HepG2 (cell line): Measurements from ENCODE around the gene PXMP4. TPM values are rescaled to one million over a fixed set of nuclear protein-coding genes. Genes with fewer than 3 reads are reported as not detected.
A peak's percentile ranks its signal among the peaks of the same experiment; 100 is the strongest.

Experiments used
- ARHGAP35 ChIP-seq: sonication (generic); formaldehyde crosslinking; IDR thresholded peaks from 2 replicates; pipeline ENCODE4 v1.9.0; 2022; ENCODE audit warnings: mild to moderate bottlenecking, inconsistent platforms, moderate library complexity, missing genetic modification reagents, borderline replicate concordance
- ARID2 ChIP-seq: sonication (generic); formaldehyde crosslinking; IDR thresholded peaks from 2 replicates; pipeline ENCODE4 v1.8.1; 2022; ENCODE audit warnings: mild to moderate bottlenecking, missing genetic modification reagents, borderline replicate concordance
- ARNTL ChIP-seq: sonication (generic); formaldehyde crosslinking; IDR thresholded peaks from 2 replicates; pipeline ENCODE4 v1.4.0; 2020; ENCODE audit warnings: mild to moderate bottlenecking, missing genetic modification reagents
- ATF1 ChIP-seq: IDR thresholded peaks from 2 replicates; pipeline ENCODE4 v1.6.1; 2016; ENCODE audit warnings: mild to moderate bottlenecking, control low read depth
- BCL6 ChIP-seq: IDR thresholded peaks from 2 replicates; pipeline ENCODE4 v1.6.1; 2016; ENCODE audit warnings: missing genetic modification reagents, missing compliant biosample characterization
- CBX1 ChIP-seq: IDR thresholded peaks from one replicate; pipeline ENCODE4 v1.6.1; 2016; ENCODE audit warnings: antibody characterized with exemption, low read depth
- CBX2 ChIP-seq, 2 experiments: fragments of 200-600 bp in 1 of 2; sonication (generic); formaldehyde crosslinking in 1 of 2; IDR thresholded peaks; 2 replicates each; pipeline versions ENCODE4 v1.7.0 to v1.8.1; 2018 to 2022; ENCODE audit warnings: low read depth in 2 of 2, low read length in 1 of 2, mild to moderate bottlenecking in 1 of 2, missing genetic modification reagents in 1 of 2
- CREB1 ChIP-seq, 2 experiments: fragments of 450-650 bp in 1 of 2; IDR thresholded peaks; 2 replicates each; pipeline ENCODE4 v1.6.1; 2016 to 2017; ENCODE audit warnings: control low read depth in 1 of 2, mild to moderate bottlenecking in 1 of 2, missing compliant biosample characterization in 1 of 2, missing genetic modification characterization in 1 of 2
- GABPB1 ChIP-seq: IDR thresholded peaks from 2 replicates; pipeline ENCODE4 v1.6.1; 2016; ENCODE audit warnings: mild to moderate bottlenecking, missing genetic modification reagents, moderate library complexity, missing compliant biosample characterization
- HMGXB3 ChIP-seq: sonication (generic); formaldehyde crosslinking; IDR thresholded peaks from 2 replicates; pipeline ENCODE4 v1.4.0; 2020; ENCODE audit warnings: missing genetic modification reagents, borderline replicate concordance
- KMT2B ChIP-seq: IDR thresholded peaks from 2 replicates; pipeline ENCODE4 v1.6.1; 2016; ENCODE audit warnings: missing genetic modification reagents, missing compliant biosample characterization
- MAZ ChIP-seq, 2 experiments: sonication (generic) in 1 of 2; formaldehyde crosslinking in 1 of 2; IDR thresholded peaks; 2 replicates each; pipeline versions ENCODE4 v1.5.0 to v1.6.1; 2012 to 2020; ENCODE audit warnings: low read depth in 2 of 2, mild to moderate bottlenecking in 2 of 2, borderline replicate concordance in 1 of 2, improper control_type of control experiment in 1 of 2, low read length in 1 of 2, missing genetic modification reagents in 1 of 2, moderate library complexity in 1 of 2
- MTF2 ChIP-seq: sonication (generic); formaldehyde crosslinking; IDR thresholded peaks from 2 replicates; pipeline ENCODE4 v1.5.0; 2020; ENCODE audit warnings: missing genetic modification reagents, borderline replicate concordance
- NR2F2 ChIP-seq: IDR thresholded peaks from 2 replicates; pipeline ENCODE4 v1.6.1; 2012; ENCODE audit warnings: low read depth, inconsistent platforms, borderline replicate concordance
- SALL2 ChIP-seq: sonication (generic); formaldehyde crosslinking; IDR thresholded peaks from 2 replicates; pipeline ENCODE4 v1.8.1; 2023; ENCODE audit warnings: mild to moderate bottlenecking, missing genetic modification reagents, inconsistent platforms
- SCMH1 ChIP-seq: sonication (generic); formaldehyde crosslinking; IDR thresholded peaks from 2 replicates; pipeline ENCODE4 v1.9.0; 2021; ENCODE audit warnings: missing genetic modification reagents, mild to moderate bottlenecking, borderline replicate concordance
- SMAD3 ChIP-seq: sonication (generic); formaldehyde crosslinking; IDR thresholded peaks from 2 replicates; pipeline ENCODE4 v1.4.0; 2020; ENCODE audit warnings: missing genetic modification reagents
- TBX3 ChIP-seq: fragments of 450-650 bp; IDR thresholded peaks from 2 replicates; pipeline ENCODE4 v1.6.1; 2017; ENCODE audit warnings: antibody characterized with exemption, mild to moderate bottlenecking, inconsistent platforms, borderline replicate concordance
- TP53 ChIP-seq: sonication (generic); formaldehyde crosslinking; conservative IDR thresholded peaks from 2 replicates; pipeline ENCODE4 v1.4.0; 2020; ENCODE audit warnings: missing genetic modification reagents
- XBP1 ChIP-seq: sonication (generic); formaldehyde crosslinking; IDR thresholded peaks from 2 replicates; pipeline ENCODE4 v1.5.0; 2020; ENCODE audit warnings: missing genetic modification reagents
- ZNF143 ChIP-seq: sonication (generic); formaldehyde crosslinking; IDR thresholded peaks from 2 replicates; pipeline ENCODE4 v1.4.0; 2020; ENCODE audit warnings: missing genetic modification reagents
- ZSCAN12 ChIP-seq: sonication (generic); formaldehyde crosslinking; IDR thresholded peaks from 2 replicates; pipeline ENCODE4 v1.9.0; 2021; ENCODE audit warnings: mild to moderate bottlenecking, missing genetic modification reagents
- polyA plus RNA-seq, 8 experiments: library from polyadenylated mRNA; depleted of rRNA in 3 of 8; stranded (reverse) in 7 of 8; unstranded in 1 of 8; fragments of >200 nt; fragmentation: Illumina TruSeq in 4 of 8; extraction: Trizol in 4 of 8; gene quantifications; 2 replicates each; pipeline versions ENCODE4 v1.2.1 to v1.2.3, GENCODE V29; 2011 to 2016; ENCODE audit warnings: low read depth in 4 of 8, missing spikeins in 1 of 8, mixed read lengths in 1 of 8; ENCODE audit not compliant: insufficient read depth in 1 of 8
- total RNA-seq, 5 experiments: library from RNA; depleted of rRNA; stranded (reverse); fragments of >200 nt; fragmentation: Illumina TruSeq; extraction: Trizol; gene quantifications; 2 replicates each; pipeline ENCODE4 v1.2.3, GENCODE V29; 2016; ENCODE audit warnings: low read depth in 1 of 5

The PXMP4 gene
- total and polyA plus RNA-seq, 2 of the 13 experiments (the other 11 are each of a cell fraction or from before 2014, with no cell fraction given): not detected

GRCh38 chr20:33724439-33725094 is 4.5 kb upstream of the PXMP4 start (continued):
- TF ChIP-seq HMGXB3 (CRISPR knock-in tag) (peak; percentile 46; the same call in 1 of the 2 replicates), CBX2 (IDR thresholded peaks at IDR 0.05; ENCODE audit: low read depth, low read length) (no peak), CBX2 (CRISPR knock-in tag; IDR thresholded peaks at IDR 0.05; ENCODE audit: low read depth) (no peak), ARID2 (CRISPR knock-in tag) (peak; percentile 81), SALL2 (CRISPR knock-in tag) (0 out of 2 replicates have a peak, but pooled peaks have one; percentile 15), CREB1 (IDR thresholded peaks at IDR 0.05) (no peak), CREB1 (CRISPR knock-in tag; IDR thresholded peaks at IDR 0.05) (0 out of 2 replicates have a peak, but pooled peaks have one; percentile 39), ATF1 (CRISPR knock-in tag) (0 out of 2 replicates have a peak, but pooled peaks have one; percentile 41), SCMH1 (CRISPR knock-in tag) (no peak), ZNF143 (no peak), MTF2 (no peak), TBX3 (no peak), XBP1 (CRISPR knock-in tag) (0 out of 2 replicates have a peak, but pooled peaks have one; percentile 38), KMT2B (CRISPR knock-in tag) (no peak), NR2F2 (peak; percentile 94), ARNTL (CRISPR knock-in tag) (no peak), BCL6 (CRISPR knock-in tag) (peak; percentile 86), ARHGAP35 (CRISPR knock-in tag) (no peak), CBX1 (no peak), SMAD3 (peak; percentile 61; the same call in 1 of the 2 replicates), MAZ (IDR thresholded peaks at IDR 0.05; ENCODE audit: borderline replicate concordance, low read depth, low read length) (no peak), MAZ (CRISPR knock-in tag; IDR thresholded peaks at IDR 0.05; ENCODE audit: low read depth) (peak; percentile 50; the same call in 1 of the 2 replicates), ZSCAN12 (CRISPR knock-in tag) (0 out of 2 replicates have a peak, but pooled peaks have one; percentile 17), TP53 (CRISPR knock-in tag) (no peak), GABPB1 (no peak)
